Suppressor macrophage treated with lipopolysaccharide for 4 hours (primary cell): ENCODE data around the gene AP1B1.

Experiments
- DNase-seq: peaks from one replicate; pipeline ENCODE4 v3.0.0-alpha.2; 2020

The AP1B1 gene

GRCh38 chr22:29330291-29330690, 58.1 kb downstream of the AP1B1 start:
- no peak for DNase-seq

DNA sequence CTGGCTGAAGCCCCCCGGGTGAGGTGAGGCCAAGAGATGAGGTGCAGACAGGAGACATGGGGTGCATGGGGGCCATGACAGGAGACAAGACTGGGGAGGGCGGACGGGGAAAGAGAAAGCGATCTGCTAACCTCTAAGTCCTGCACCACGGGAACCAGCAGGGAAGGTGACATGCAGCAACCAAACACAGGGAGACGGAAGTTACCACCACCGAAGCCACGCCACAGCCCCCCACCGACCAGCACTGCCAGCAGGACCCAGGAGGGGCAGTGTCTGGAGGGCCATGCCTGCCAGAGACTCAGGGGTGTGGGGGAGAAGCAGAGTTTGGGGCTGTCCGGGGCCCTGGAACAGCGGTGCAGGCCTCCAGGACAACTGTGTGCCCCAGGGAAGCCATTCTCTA, 58.8 kb downstream of the AP1B1 start:
- no peak for DNase-seq

- DNase-seq = no peak
Measured at GRCh38 chr22:29328566-29329500, 59.5 kb downstream of the AP1B1 start.

DNA sequence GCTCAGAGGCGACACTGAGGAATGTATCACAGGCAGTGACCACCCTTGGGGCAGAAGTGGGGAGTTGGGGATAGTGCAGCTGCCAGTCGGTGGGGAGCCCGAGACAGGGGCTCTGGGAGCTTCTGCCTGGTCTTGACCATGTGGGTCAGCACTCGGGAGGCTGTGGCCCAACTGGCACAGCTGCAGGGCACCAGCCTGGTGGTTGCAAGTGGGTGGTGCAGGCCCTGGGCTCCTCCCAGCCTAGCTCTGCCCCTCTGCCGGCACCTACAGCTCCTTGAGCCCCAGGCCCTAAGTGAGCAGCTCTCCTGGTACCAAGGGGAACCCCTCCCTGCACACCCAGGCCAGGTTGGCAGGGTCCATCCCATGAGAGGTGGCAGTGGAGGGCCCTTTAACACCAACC, 60.3 kb downstream of the AP1B1 start:
- DNase-seq = no peak

- DNase-seq = no peak
Measured at GRCh38 chr22:29327089-29327764, 61.1 kb downstream of the AP1B1 start.

DNA sequence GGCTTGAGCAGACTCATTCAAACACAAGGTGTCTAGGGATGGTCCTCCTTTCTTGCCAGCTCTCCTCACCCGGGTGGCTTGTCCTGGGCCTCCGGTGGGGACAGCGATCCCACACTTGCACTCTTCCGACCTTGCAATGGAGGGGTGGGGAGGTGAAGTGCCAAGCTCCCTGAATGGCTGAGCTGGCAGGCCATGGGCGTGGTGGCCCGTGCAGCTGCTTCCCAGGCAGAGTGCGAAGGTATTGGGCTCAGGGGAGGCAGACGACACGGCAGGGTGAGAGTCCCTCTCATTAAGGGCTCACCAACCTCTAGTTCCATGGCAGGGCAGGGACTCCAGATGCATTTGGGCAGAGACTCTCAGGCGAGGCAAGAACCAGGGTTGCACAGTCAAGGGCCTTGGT, 61.9 kb downstream of the AP1B1 start:
- no peak for DNase-seq

GRCh38 chr22:29325785-29326315, 62.5 kb downstream of the AP1B1 start:
- DNase-seq = no peak

DNA sequence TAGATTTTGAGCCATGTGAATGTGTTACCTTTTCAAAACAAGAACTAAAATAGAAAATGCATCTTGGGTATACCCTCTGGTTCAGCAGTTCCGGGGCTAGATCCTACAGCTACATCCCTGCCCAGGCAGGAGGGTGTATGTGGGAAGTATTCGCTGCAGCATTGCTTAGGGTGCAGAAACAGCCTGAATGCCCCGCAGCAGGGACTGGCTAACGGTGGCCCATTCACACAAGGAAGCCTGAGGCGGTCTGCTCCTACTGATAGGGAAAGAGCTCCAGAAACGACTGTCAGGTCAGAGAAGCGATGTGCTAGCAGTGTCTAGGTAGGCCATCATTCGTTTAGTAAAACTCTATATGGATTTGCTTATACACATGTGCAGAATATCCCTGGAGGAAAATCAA, 63.0 kb downstream of the AP1B1 start:
- DNase-seq = no peak

DNA sequence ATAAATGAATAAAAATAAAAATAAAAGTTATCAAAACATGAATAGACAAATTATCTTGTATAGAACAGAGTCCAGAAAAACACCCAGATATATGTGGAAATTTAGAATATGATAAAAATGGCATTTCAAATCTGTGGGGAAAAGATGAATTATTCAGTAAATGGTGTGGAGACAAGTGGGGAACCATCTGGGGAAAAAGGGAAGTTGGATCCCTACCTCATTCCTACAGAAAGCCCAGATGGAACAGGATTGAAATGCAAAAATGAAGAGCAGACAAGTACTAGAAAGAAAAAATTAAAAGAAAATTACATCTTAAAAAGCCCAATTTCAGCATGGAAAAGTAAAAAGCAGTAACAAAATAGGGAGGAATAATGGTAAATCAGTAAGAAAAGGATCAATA, 64.7 kb downstream of the AP1B1 start:
- DNase-seq = no peak

- no peak for DNase-seq
Measured at GRCh38 chr22:29320546-29320945, 67.8 kb downstream of the AP1B1 start.

DNA sequence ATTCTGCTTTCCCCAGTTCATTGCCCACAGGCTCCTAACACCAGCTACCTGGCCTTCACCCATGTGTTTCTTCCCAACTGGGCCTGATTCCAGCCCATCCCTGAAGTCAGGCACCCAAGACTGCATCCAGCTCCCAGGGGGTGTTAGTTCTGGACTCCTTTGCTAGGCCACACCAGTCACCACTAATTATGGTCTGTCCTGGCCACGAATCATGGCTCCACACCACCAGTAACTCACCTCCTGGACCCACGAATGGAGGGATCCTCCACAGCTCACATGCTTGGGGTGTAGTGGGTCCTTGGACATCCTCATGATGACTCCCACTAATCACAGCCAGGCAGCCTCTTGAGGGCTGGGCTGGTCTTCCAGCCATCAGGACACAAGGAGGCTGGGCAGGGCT, 69.3 kb downstream of the AP1B1 start:
- no peak for DNase-seq

GRCh38 chr22:29317827-29318454, 70.4 kb downstream of the AP1B1 start:
- DNase-seq = no peak

DNA sequence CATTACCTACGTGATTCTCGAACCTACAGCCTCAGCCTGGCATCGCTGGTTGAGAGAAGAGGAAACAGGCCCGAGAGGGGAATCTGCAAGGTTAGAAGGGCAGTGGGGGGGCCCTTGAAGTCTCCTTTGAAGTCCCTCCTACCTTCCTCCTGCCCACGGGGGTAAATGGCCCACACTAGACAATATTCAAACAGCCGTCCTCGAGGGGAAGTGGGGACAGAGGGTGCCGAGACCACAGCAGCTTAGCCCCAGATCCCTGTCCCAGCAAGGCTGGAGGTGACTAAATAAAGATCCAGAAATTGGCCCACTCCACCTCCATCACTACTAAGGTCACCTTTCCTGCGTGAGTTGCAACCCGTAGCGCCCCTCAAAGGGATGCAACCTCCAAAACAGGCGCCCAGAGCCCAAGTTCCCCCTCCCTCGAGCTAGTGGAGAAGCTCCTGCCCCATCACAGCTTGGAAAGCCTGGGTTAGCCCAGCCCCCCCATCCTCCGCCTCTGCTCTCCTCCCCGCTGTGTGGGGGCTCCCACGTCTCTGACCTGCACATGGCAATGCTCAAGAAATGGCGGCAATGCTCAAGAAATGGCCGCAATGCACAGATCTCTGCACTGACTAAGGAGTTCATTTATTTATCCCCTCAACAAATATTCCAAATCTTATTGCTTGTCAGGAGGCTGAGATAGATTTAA, 72.1 kb downstream of the AP1B1 start:
- DNase-seq = no peak

DNA sequence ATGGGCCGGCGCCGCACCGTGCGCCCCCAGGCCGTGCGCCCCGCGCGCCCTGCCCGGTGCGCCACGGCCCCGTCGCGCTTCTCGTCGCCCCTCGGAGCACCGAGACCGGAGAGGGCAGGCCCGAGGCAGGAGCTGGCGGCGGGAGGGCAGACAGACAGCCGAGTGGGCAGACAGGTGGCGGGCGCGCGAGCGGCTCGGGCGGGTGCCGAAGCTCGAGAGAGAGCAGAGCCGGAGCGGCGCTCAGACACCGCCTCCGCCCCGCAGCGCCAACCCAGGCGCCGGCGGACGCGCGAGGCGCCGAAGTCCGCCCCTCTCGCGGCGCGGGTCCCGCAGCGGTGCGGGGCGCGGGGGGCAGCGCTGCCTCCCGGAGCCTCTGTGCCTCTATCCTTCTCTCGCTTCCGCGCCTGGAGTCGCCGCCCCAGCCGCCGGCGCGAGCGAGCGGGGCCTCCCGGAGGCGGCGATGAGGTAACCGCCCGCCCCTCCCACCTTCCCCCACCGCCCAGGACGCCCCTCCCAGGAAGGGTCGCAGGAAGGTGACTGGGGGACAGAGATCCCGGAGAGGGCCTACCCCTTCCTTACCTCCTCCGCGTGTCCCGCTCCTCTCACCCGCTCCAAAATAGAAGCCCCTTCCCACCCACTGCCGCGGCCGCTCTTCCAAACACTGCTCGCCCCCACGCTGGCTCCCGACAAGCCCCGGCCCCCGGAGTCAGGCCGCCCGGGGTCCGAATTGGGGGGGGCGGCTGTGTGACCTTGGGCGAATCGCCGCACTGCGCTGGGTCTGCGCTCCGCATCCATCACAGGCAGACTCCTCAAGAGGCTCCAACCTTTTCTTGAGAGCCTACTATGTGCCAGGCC, 72.9 kb downstream of the AP1B1 start, which contains the start of gene RASL10A:
Gene RASL10A, minus strand, starts transcription at position 412 of the 855 bp plus-strand sequence. CDS start 451 bp downstream, outside the sequence.
- no peak for DNase-seq

GRCh38 chr22:29314537-29315285, 73.7 kb downstream of the AP1B1 start:
- DNase-seq = peak; percentile 21

DNA sequence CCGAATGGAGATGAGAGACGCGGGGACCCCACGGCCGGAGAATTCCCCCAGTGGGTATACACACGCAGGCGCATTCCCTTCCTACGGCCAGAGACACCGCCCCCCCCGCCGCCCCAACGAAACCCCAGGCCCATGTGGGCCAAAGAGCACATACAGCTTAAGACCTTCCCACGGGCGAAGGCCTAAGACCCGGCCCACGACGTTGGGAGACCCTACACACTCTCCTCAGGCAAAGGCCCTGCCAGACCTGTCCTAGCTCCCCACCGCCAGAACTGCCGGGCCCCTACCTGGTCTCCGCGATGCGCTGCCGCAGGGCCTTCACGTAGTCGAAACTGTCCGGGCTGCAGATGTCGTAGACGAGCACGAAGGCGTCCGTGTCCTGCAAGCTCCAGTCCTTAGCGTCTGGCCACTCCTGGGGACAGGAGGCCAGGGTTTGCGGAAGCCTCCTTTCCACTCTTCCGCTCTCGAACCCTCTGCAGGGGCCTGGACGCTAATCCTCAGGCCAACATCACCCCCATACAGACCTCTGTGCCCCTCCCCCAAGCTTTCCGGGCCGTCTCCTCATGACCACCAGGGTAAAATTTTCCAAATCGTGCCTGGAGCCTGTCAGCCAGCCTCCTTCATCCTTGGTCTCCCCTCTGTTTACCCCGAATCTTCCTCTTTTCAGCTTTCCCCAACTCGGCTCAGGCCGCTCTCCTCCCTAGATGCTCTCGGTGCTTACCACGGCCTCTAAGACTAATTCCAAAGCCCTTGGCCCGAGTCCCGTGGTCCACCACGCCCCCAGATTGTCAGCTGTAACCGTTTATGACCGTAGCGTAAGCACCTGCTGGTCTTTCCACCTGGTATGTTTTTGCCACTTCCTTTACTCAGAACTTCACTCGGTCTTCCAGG, 74.5 kb downstream of the AP1B1 start:
- DNase-seq = no peak

DNA sequence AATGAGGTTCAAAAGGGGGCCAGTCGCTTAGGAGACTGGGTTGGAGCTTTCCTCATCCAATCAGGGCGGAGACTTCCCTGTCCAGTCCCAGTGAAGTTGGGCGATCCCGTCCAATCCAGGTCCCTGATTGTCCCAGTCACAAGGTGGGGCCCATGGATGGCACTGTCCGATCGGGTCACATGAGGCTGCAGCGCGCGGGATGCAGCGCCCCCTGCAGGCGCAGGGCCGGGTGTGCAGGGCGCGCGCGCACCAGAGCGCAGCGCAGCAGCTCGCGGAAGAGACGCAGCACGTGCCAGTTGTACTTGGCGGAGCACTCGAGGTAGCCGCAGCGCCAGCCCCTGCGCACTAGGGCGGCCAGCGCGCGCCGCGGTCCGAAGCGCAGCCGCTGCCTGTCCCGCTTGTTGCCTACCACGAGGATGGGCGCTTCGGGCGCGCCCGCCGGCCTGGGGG, 75.2 kb downstream of the AP1B1 start:
- peak; percentile 58 for DNase-seq

DNA sequence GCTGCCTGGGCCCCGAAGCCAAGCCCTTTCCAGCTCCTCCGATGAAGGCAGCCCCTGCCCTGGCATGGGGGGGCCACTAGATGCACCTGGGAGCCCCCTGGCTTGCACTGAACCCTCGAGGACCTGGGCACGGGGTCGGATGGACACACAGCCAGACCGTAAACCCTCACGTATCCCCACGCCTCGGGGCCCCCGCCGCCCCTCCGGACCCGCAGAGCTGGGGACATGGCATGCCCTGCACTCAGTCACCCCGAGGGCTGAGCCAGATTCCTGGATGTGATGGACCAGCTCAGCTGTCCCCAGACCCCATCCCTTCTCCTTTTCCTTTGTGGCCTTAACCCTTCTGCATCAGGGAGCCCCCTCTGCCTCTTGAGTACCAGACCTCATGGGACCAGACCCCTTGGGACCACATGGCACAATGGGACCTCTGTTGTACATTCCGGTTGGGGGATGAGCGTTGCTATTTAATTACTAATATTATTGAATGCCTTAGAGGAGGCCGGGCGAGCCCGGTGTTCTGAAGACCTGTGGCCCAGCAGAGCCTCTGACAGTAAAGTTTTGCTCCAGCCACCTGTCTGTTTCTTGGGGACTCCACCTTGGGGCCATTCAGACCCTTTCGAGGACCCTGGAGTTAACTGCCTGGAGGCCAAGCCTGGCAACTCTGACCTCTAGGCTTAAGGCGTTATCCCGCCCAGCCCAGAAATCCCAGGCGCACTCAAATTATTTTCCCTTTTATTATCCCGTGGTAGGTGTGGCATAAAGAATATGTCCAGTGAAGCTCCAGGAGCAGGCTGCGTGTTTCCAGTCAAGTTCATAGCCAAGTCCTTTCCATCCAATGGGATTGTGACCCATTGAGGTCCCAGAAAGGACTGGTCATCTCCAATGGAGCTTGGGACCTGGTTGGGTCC, 75.9 kb downstream of the AP1B1 start:
- DNase-seq = no peak
